C4-2B (cell line): ENCODE results near the gene CALD1.
A peak's percentile ranks its signal among the peaks of the same experiment; 100 is the strongest.

Experiments
- H3K27ac ChIP-seq: fragments of 450-650 bp; 2 replicates; pipeline ENCODE4 v1.5.1; 2017
- CTCF ChIP-seq: fragments of 450-650 bp; conservative IDR thresholded peaks from 2 replicates; pipeline ENCODE4 v1.5.1; 2017; ENCODE audit warnings: mild to moderate bottlenecking
- ZFX ChIP-seq: fragments of 450-650 bp; IDR thresholded peaks from 2 replicates; pipeline ENCODE4 v1.6.1; 2017

CALD1 gene

DNA sequence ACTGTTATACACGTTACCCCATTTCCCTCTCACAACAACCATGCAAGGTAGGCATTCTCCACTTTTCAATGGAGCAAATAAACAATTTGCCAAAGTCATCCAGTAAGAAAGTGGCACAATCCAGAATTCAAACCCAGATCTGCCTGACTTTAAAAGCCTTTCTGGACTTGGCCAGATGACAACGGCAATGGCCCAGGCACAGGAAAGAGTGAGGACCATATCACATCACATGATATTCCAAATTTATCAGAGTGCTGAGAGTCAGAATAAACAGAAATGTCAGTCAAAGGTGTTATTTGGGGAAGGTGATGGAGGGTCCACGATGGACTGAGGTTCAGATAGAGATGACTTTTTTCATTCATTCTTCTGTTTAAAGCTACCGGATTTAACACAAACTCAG is 48.0 kb downstream of the CALD1 start:
- no peak overlapping the region for H3K27ac ChIP-seq
- TF ChIP-seq ZFX (no peak), CTCF (no peak)

DNA sequence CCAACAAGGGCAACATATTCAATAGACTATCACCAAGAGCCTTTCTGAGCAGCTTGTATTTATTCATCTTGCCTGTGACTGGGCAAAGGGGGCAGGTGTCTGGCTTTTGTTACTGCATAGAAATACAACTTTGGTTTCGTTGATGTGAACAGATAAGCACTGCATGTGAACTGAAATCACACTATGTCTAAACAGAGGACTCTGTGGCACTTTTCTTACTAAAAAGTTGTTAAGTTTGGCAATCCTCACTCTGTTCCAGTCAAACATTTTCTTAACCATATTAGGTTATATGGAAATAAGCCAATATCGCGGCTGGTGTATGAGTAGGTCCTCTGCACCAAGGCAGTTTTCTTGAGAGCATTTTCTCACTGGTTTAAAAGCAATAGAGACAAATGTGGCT is 48.5 kb downstream of the CALD1 start:
- TF ChIP-seq CTCF (no peak), ZFX (no peak)
- H3K27ac ChIP-seq: no peak overlapping the region

DNA sequence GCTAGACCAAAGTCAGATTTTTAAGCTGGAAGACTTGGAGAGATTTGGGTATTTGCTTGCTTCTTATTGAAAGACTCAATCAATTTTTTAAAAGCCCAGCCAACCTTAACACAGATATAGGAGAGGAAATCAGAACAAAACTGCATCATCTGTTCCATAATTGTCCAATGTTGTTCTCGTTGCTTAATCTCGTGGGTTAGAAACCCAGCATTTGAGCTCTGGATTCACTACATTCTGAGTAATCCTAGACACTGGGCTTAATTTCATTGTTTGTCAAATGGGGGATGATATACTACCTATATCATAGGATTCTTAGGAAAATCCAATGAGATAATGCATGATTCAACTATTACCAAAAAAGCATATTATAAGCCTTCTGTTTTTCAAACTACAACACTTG is 48.9 kb downstream of the CALD1 start:
- no peak overlapping the region for H3K27ac ChIP-seq
- no peak for TF ChIP-seq CTCF

DNA sequence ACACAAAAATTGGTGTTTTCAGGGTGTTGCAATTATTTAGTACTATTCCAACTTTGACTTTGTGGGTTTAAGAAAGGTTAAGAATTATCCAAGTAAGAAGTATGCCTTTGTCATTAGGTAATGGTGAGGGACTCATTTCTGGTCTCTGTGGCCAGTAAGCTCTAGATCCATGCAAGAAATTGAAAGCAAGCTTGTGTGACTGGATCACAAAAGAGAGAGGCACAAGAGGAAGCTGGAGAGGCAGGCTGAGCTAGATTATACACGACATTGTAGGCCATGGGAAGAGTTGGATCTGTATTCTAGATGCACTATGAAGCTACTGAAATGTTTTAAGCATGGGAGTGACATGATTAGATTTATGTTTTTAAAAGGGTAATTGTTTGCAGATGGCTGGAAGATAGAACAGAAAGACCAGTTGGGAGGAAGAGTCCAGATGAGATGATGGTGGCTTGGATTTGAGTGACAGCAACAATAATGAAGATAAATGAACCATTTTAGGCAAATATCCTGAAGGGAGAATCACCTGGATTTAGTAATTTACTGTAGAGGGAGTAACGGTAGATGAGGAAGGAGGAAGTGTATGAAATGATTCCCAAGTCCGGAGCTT is 50.0 kb downstream of the CALD1 start:
- no peak overlapping the region for H3K27ac ChIP-seq
- no peak for TF ChIP-seq ZFX
- TF ChIP-seq CTCF: no peak

- no peak for TF ChIP-seq ZFX
- H3K27ac ChIP-seq: no peak overlapping the region
Observed at GRCh38 chr7:134831862-134832261, 52.4 kb downstream of the CALD1 start.

DNA sequence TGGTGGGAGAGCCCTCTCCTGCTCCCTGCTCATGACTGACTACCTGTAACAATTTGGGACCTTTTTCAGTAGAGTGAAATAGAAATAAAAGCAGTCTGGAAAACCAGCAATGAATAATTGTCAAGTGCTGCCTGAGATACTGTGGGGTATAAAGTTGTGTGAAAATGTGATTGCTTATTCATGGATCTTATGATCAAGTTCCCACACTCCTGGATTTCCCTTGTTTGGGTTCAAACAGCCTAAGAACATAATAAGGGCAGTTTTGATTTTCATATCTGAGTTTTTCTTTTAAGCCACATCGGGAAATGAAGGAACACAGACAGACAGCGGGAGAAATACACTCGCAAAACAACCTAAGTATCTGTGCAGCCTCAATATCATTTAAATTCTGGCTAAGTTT is 52.9 kb downstream of the CALD1 start:
- H3K27ac ChIP-seq: no peak overlapping the region
- no peak for TF ChIP-seq ZFX
- TF ChIP-seq CTCF: no peak

DNA sequence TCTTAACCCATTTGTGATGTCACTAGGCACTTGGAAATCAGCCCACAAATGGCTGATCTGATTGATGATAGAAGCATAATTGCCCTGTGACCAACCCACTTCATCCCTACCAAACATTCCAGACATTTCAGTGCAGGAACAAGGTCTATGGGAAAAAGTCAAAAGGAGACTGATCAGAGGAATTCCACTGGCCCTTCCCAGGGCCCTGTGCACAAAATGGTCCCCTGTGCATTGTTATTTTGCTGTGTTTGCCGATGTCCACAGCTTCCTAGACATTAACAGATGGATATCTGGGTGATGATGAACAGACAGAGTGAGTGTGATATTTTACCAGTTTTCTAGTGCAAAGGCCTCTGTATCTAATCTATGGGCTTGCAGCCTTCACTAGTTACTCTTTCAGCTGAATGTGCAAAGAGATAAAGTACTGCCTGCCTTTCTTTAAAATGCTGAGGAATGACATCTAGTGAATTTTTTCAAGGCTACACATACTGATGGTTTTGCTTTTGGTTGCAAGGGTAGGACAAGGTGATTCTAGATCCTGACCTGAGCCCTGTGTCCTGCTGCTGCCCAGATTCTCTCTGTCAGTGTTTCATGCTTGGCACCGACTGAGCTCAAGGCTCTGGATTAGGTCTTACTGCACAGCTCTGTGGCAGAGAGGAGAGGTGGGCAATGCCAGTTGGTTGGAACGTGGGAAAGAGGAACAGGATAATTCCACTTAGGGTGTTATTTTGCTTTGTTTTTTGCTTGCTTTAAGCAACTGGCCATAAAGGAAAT is 55.4 kb downstream of the CALD1 start:
- H3K27ac ChIP-seq: peak overlapping the region; percentile 34; the same call in 1 of the 2 replicates
- TF ChIP-seq ZFX: no peak
- TF ChIP-seq CTCF: no peak

- H3K27ac ChIP-seq: peak overlapping the region; percentile 34; the same call in 1 of the 2 replicates
Observed at GRCh38 chr7:134835463-134835823, 56.0 kb downstream of the CALD1 start.

More at GRCh38 chr7:134835463-134835823, 56.0 kb downstream of the CALD1 start:
- TF ChIP-seq ZFX (no peak), CTCF (no peak)
